ENCODE measurements around the gene RNF26. TPM values are rescaled to one million over a fixed set of nuclear protein-coding genes. Genes with fewer than 3 reads are reported as not detected.

Gene RNF26
- total RNA-seq, 1 experiment from 2014 or later, result 19.2 TPM

DNA sequence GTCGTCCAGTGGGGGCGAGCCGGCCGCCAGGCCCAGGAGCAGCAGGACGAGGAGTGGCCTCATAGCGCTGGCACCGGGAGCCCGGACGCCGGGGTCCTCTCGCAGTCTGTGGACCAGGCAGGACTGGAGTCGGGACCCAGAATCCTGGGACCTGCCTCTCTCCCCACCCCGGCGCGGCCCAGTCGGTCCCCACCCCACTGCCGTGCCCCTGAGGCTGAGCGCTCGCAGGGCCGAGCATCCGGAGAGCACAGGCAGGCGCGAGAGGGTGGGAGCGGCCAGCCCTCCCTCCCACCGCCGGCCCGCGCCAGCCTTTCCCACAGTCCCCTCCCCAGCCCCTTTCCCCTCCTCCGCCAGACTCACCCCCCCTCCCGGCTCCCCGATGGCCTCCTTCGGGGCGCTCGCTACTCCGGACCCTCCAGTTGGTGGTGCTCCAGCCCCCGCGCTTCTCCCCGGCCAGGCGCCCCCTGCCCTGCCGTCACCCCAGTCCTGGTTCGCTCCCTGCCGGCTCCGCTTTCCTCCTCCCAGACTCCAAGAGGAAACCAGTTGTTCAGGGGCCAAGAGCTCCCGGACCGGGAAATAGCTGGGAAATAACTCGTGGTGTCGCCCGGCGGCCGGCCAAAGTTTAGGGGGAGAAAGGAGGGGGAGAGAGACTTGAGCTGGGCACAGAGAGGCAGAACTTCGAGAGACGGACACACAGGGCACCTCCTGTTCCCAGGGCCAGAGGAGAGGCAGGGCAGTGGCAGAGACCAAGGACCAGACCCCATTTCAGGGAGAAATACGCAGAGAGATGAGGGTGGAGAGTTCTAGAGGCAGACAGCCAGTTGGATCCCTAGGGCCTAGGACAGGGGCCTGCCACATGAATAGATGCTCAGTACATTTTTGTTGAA, 6.3 kb downstream of the RNF26 start, which contains the start of gene C1QTNF5:
TSS of gene C1QTNF5 (minus strand) at position 549 of the 887 bp plus-strand sequence. CDS start at position 63, 486 bp downstream.
- TF ChIP-seq, protein P1, sequence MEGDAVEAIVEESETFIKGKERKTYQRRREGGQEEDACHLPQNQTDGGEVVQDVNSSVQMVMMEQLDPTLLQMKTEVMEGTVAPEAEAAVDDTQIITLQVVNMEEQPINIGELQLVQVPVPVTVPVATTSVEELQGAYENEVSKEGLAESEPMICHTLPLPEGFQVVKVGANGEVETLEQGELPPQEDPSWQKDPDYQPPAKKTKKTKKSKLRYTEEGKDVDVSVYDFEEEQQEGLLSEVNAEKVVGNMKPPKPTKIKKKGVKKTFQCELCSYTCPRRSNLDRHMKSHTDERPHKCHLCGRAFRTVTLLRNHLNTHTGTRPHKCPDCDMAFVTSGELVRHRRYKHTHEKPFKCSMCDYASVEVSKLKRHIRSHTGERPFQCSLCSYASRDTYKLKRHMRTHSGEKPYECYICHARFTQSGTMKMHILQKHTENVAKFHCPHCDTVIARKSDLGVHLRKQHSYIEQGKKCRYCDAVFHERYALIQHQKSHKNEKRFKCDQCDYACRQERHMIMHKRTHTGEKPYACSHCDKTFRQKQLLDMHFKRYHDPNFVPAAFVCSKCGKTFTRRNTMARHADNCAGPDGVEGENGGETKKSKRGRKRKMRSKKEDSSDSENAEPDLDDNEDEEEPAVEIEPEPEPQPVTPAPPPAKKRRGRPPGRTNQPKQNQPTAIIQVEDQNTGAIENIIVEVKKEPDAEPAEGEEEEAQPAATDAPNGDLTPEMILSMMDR (IDR thresholded peaks at IDR 0.05; ENCODE audit: unreplicated experiment), result no peak
- no peaks in the 10 kb centered on the region for H3K9me3 Mint-ChIP-seq (ENCODE audit: unreplicated experiment)
- CTCF ChIA-PET, result interaction anchor here (0.6 to 5.9 kb wide), 10 partner anchors 15 to 313 kb away, joined by 3 to 49 read pairs (median 4); no protein-coding TSS in a partner anchor
- no peak within 1 kb of the TSS for H3K4me3 Mint-ChIP-seq (ENCODE audit: unreplicated experiment)
- no peak within 1 kb of the TSS for H3K27ac Mint-ChIP-seq (ENCODE audit: low read depth, unreplicated experiment)
- BruUV-seq (replicated peaks), result no TSS peak
- H3K4me1 Mint-ChIP-seq (ENCODE audit: insufficient read depth, unreplicated experiment), result peaks cover 29% of the 10 kb centered on the region
- DNase-seq (ENCODE audit: unreplicated experiment), result no peak
- H3K36me3 Mint-ChIP-seq (ENCODE audit: insufficient read depth, unreplicated experiment), result no peaks in the 10 kb centered on the region
- POLR2A ChIA-PET, result no interaction called here
- H3K27me3 Mint-ChIP-seq (ENCODE audit: insufficient read depth, unreplicated experiment), result peaks cover 11% of the 10 kb centered on the region
- intact Hi-C loops (cut with micrococcal nuclease), result no loop called here

DNA sequence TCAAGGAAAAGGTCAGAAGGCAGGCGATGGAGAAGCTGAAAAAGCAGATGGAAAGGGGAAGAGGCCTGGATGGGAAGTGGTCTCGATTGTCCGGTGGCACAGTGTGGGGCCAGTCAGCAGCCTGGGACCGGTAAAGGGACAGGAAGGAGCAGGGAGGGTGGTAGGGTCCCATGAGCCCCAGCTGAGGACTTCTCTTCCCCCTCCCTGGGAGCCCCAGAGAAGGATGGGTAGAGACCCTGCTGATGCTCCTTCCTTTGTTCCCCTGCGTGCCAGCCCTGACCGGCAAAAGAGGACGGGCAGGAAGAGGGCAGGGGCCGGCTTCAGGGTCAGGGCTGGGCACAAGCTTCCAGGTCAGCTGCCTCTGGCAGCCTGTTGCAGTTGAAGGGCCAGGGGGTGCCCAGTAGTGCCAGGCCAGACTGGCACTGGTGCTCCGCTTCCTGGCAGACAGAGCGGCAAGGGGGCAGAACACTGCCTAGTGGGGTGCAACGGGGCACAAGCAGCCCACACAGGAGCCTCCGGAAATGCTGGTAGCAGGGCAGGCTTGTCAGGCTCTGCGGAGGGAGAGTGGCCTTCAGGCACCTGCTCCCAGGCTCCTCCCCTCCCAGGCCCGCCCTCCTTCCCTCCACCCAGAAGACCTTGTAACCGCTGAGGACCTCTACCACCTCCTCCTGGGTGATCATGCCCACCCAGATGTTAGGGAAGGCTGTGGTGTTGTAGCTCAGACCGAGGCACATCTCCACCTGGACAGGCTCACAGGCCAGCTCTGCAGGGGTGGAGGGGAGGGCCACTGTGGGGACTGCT, 7.1 kb downstream of the RNF26 start:
- TF ChIP-seq, protein P1 (IDR thresholded peaks at IDR 0.05; ENCODE audit: unreplicated experiment), result no peak
- CTCF ChIA-PET, result interaction anchor here (0.6 to 5.9 kb wide), 10 partner anchors 16 to 435 kb away, joined by 3 to 49 read pairs (median 3); no protein-coding TSS in a partner anchor

GRCh38 chr11:119342023-119342300, 7.6 kb downstream of the RNF26 start:
- Mint-ChIP-seq H3K4me3 (ENCODE audit: unreplicated experiment) (no peak overlapping the region), H3K9me3 (ENCODE audit: unreplicated experiment) (no peaks in the 10 kb centered on the region), H3K27me3 (ENCODE audit: insufficient read depth, unreplicated experiment) (peaks cover 25% of the 10 kb centered on the region), H3K27ac (ENCODE audit: low read depth, unreplicated experiment) (no peak overlapping the region), H3K4me1 (ENCODE audit: insufficient read depth, unreplicated experiment) (peaks cover 16% of the 10 kb centered on the region), H3K36me3 (ENCODE audit: insufficient read depth, unreplicated experiment) (no peaks in the 10 kb centered on the region)
- TF ChIP-seq, protein P1 (IDR thresholded peaks at IDR 0.05; ENCODE audit: unreplicated experiment), result no peak
- no peak for DNase-seq (ENCODE audit: unreplicated experiment)
- ChIA-PET CTCF (interaction anchor here (0.6 to 1.3 kb wide), 3 partner anchors 15 to 249 kb away, joined by 3 read pairs; no protein-coding TSS in a partner anchor), POLR2A (no interaction called here)
- no TSS peak for BruUV-seq (replicated peaks)
- intact Hi-C loops (cut with micrococcal nuclease), result no loop called here

More for the DNA sequence above, 7.1 kb downstream of the RNF26 start:
- H3K27me3 Mint-ChIP-seq (ENCODE audit: insufficient read depth, unreplicated experiment), result peaks cover 20% of the 10 kb centered on the region
- BruUV-seq (replicated peaks), result no TSS peak
- H3K4me1 Mint-ChIP-seq (ENCODE audit: insufficient read depth, unreplicated experiment), result peaks cover 21% of the 10 kb centered on the region
- no peaks in the 10 kb centered on the region for H3K36me3 Mint-ChIP-seq (ENCODE audit: insufficient read depth, unreplicated experiment)
- H3K9me3 Mint-ChIP-seq (ENCODE audit: unreplicated experiment), result no peaks in the 10 kb centered on the region
- POLR2A ChIA-PET, result no interaction called here
- intact Hi-C loops (cut with micrococcal nuclease), result no loop called here
- H3K27ac Mint-ChIP-seq (ENCODE audit: low read depth, unreplicated experiment), result no peak overlapping the region
- DNase-seq (ENCODE audit: unreplicated experiment), result no peak
- no peak overlapping the region for H3K4me3 Mint-ChIP-seq (ENCODE audit: unreplicated experiment)

All from MCF 10A (cell line).